Panc1 (cell line): ENCODE measurements around the gene ARRDC4. TPM values are rescaled to one million over a fixed set of nuclear protein-coding genes. Genes with fewer than 3 reads are reported as not detected.

ENCODE experiments used
- ATAC-seq: fragments of 200-7000 bp; cut with Tn5 transposase; 2 replicates; pipeline ENCODE4 v1.9.1; 2020; ENCODE audit warnings: mild to moderate bottlenecking, moderate library complexity
- BruUV-seq: library from RNA; stranded (reverse); fragments of 400-500 nt; replicated peaks from 2 replicates; lab custom pipeline; 2021; lab: Mats Ljungman, UMichigan
- CTCF ChIA-PET: fragments of 300-600 bp; sonication (Branson Sonifier 250); formaldehyde crosslinking; loops from one replicate; lab custom pipeline; 2022; ENCODE audit warnings: antibody characterized with exemption; lab: Charles Lee
- POLR2A ChIA-PET: fragments of 300-600 bp; sonication (Branson Sonifier 250); formaldehyde crosslinking; loops from one replicate; lab custom pipeline; 2022; ENCODE audit warnings: antibody characterized with exemption; lab: Charles Lee
- DNase-seq: peaks from one replicate; pipeline ENCODE4 v3.0.0-alpha.2; 2010; ENCODE audit warnings: low read depth, low spot score
- H3K27ac ChIP-seq: 2 replicates; pipeline ENCODE4 v1.5.1; 2011; ENCODE audit warnings: mild to moderate bottlenecking, low read length, inconsistent platforms
- H3K27me3 ChIP-seq: fragments of 200-500 bp; sonication (Bioruptor generic); 2 replicates; pipeline ENCODE4 v1.6.0; 2014; ENCODE audit warnings: low read length, inconsistent platforms; ENCODE audit not compliant: control insufficient read depth, insufficient read depth
- H3K36me3 ChIP-seq: fragments of 200-500 bp; sonication (Bioruptor generic); 2 replicates; pipeline ENCODE4 v1.5.1; 2014; ENCODE audit warnings: inconsistent platforms, mild to moderate bottlenecking, low read length, moderate library complexity; ENCODE audit not compliant: control insufficient read depth, insufficient read depth
- H3K4me1 ChIP-seq: 2 replicates; pipeline ENCODE4 v1.5.1; 2011; ENCODE audit warnings: inconsistent platforms, mild to moderate bottlenecking, low read length, moderate library complexity; ENCODE audit not compliant: control insufficient read depth, insufficient read depth
- H3K4me3 ChIP-seq, 2 experiments: 2 replicates each; pipeline ENCODE4 v1.5.1; 2011 to 2012; ENCODE audit warnings: low read depth in 2 of 2, low read length in 2 of 2, mild to moderate bottlenecking in 2 of 2, inconsistent platforms in 1 of 2, moderate library complexity in 1 of 2
- H3K9me3 ChIP-seq: fragments of 200-500 bp; sonication (Bioruptor generic); 2 replicates; pipeline ENCODE4 v1.5.1; 2014; ENCODE audit warnings: low read depth, mild to moderate bottlenecking, inconsistent platforms, low read length, moderate library complexity; ENCODE audit not compliant: control insufficient read depth, insufficient read depth
- CTCF ChIP-seq: fragments of 450-650 bp; IDR thresholded peaks from 2 replicates; pipeline ENCODE4 v1.5.1; 2017; ENCODE audit warnings: mild to moderate bottlenecking
- POLR2AphosphoS5 ChIP-seq: IDR thresholded peaks from 2 replicates; pipeline ENCODE4 v1.6.1; 2012; ENCODE audit warnings: mild to moderate bottlenecking, low read depth, low read length, moderate library complexity
- REST ChIP-seq, 2 experiments: IDR thresholded peaks; 2 replicates each; pipeline ENCODE4 v1.6.1; 2011 to 2012; ENCODE audit warnings: low read depth in 2 of 2, control low read depth in 1 of 2, low read length in 1 of 2, mild to moderate bottlenecking in 1 of 2, moderate library complexity in 1 of 2; ENCODE audit not compliant: insufficient read depth in 1 of 2
- SIN3A ChIP-seq: IDR thresholded peaks from 2 replicates; pipeline ENCODE4 v1.6.1; 2012; ENCODE audit warnings: low read depth, mild to moderate bottlenecking, low read length, moderate library complexity, borderline replicate concordance; ENCODE audit not compliant: insufficient read depth
- TCF7L2 ChIP-seq: IDR thresholded peaks from 2 replicates; pipeline ENCODE4 v1.6.1; 2011; ENCODE audit warnings: mild to moderate bottlenecking, low read depth, low read length, inconsistent platforms
- in situ Hi-C: cut with HindIII; loops from 2 replicates; pipeline ENCODE4 v1.10.0; 2016; ENCODE audit warnings: low sequenced_read_pairs, low pct_unique_long_range_greater_than_20kb
- intact Hi-C: fragments of 100-400 bp; cut with micrococcal nuclease; formaldehyde crosslinking; loops from one replicate; pipeline ENCODE4 v1.10.0; 2022; ENCODE audit not compliant: unreplicated experiment
- total RNA-seq: library from RNA; stranded (reverse); gene quantifications from one replicate; pipeline ENCODE4 v1.2.1, GENCODE V29; 2021; ENCODE audit not compliant: unreplicated experiment

Gene ARRDC4
- total RNA-seq, 1 experiment from 2014 or later = 2.9 TPM

GRCh38 chr15:97940993-97941392 lies 19.5 kb upstream of the ARRDC4 start:
- no peaks in the 10 kb centered on the region for H3K27me3 ChIP-seq
- intact Hi-C loops = no loop called here
- DNase-seq (no peak), ATAC-seq (no peak)
- H3K27ac ChIP-seq = no peak overlapping the region
- H3K9me3 ChIP-seq = no peaks in the 10 kb centered on the region
- H3K4me3 ChIP-seq = no peak overlapping the region
- POLR2A ChIA-PET = no interaction called here
- in situ Hi-C loops = no loop called here
- TF ChIP-seq REST (IDR thresholded peaks at IDR 0.05; ENCODE audit: insufficient read depth in 1 of 2, low read depth in 2 of 2, low read length in 1 of 2) (no peak), POLR2AphosphoS5 (no peak), TCF7L2 (no peak), SIN3A (no peak)
- BruUV-seq = no TSS peak
- CTCF ChIA-PET = no interaction called here
- H3K36me3 ChIP-seq = no peaks in the 10 kb centered on the region
- no peaks in the 10 kb centered on the region for H3K4me1 ChIP-seq

GRCh38 chr15:97941572-97941971 lies 18.9 kb upstream of the ARRDC4 start:
- Histone ChIP-seq H3K9me3 (no peaks in the 10 kb centered on the region), H3K27ac (no peak overlapping the region), H3K27me3 (no peaks in the 10 kb centered on the region), H3K4me1 (no peaks in the 10 kb centered on the region), H3K36me3 (no peaks in the 10 kb centered on the region), H3K4me3 (no peak overlapping the region)
- no peak for ATAC-seq
- in situ Hi-C loops (no loop called here), intact Hi-C loops (no loop called here)
- no TSS peak for BruUV-seq
- DNase-seq = no peak
- CTCF ChIA-PET = no interaction called here
- TF ChIP-seq TCF7L2 (no peak), SIN3A (no peak), POLR2AphosphoS5 (no peak), REST (IDR thresholded peaks at IDR 0.05; ENCODE audit: insufficient read depth in 1 of 2, low read depth in 2 of 2, low read length in 1 of 2) (no peak), CTCF (no peak)
- POLR2A ChIA-PET = no interaction called here
